Skeletal muscle tissue (tissue), 4 donors: ENCODE data around the gene NOA1. TPM values are rescaled to one million over a fixed set of nuclear protein-coding genes. Genes with fewer than 3 reads are reported as not detected.

ENCODE experiments used
- H3K27ac ChIP-seq: one replicate; pipeline ENCODE4 v1.7.0; 2013; ENCODE audit warnings: mild to moderate bottlenecking, low read depth, low read length, inconsistent platforms
- H3K27me3 ChIP-seq, 3 donors: one replicate each; pipeline ENCODE4 v1.7.0; 2013; ENCODE audit warnings: low read length in 3 of 3; ENCODE audit not compliant: control insufficient read depth in 3 of 3, insufficient read depth in 3 of 3
- H3K36me3 ChIP-seq, 3 donors: one replicate each; pipeline ENCODE4 v1.7.0; 2013; ENCODE audit warnings: low read length in 3 of 3; ENCODE audit not compliant: control insufficient read depth in 3 of 3, insufficient read depth in 3 of 3
- H3K4me1 ChIP-seq, 3 donors: one replicate each; pipeline ENCODE4 v1.7.0; 2013; ENCODE audit warnings: low read length in 3 of 3, mild to moderate bottlenecking in 3 of 3; ENCODE audit not compliant: control insufficient read depth in 3 of 3, insufficient read depth in 3 of 3
- H3K4me3 ChIP-seq, 3 donors: one replicate each; pipeline ENCODE4 v1.7.0; 2013; ENCODE audit warnings: low read length in 3 of 3
- H3K9ac ChIP-seq, 3 donors: one replicate each; pipeline ENCODE4 v1.7.0; 2013; ENCODE audit warnings: low read length in 3 of 3, mild to moderate bottlenecking in 3 of 3, moderate library complexity in 2 of 3, low read depth in 1 of 3
- H3K9me3 ChIP-seq, 3 donors: one replicate each; pipeline ENCODE4 v1.7.0; 2013; ENCODE audit warnings: low read length in 3 of 3; ENCODE audit not compliant: control insufficient read depth in 3 of 3
- total RNA-seq: library from RNA; depleted of rRNA; stranded (reverse); fragments of >200 nt; gene quantifications from one replicate; pipeline ENCODE4 v1.2.3, GENCODE V29; 2014
- donor health status: Osteomylitis.

Gene NOA1
- total RNA-seq, 1 donor from 2014 or later, result 12.0 TPM

DNA sequence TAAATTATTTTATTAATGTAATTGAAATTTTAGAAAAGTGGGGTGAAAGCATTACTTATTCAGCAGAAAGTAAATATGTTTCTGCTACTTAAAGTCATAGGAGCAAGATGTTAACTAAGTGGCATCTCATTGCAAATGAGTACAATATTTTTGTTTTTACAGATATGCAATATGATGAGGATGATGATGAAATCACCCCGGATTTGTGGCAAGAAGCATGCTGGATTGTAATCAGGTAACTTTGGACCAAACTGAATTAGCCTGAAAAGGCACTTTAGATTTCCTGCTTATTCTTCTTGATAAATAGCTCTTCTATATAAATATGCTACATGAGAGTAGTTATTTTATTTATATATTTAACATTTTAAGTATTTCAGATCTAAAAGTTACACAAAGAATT, 8.8 kb upstream of the NOA1 start:
- H3K4me3 ChIP-seq, result no peak overlapping the region
- peaks cover under 1 to 5% (median 4%) of the 10 kb centered on the region in 3 donors for H3K4me1 ChIP-seq
- H3K36me3 ChIP-seq, result peaks cover 13 to 27% (median 26%) of the 10 kb centered on the region in 3 donors
- H3K9ac ChIP-seq, result no peak overlapping the region
- no peaks in the 10 kb centered on the region for H3K9me3 ChIP-seq
- H3K27me3 ChIP-seq, result no peaks in the 10 kb centered on the region
- H3K27ac ChIP-seq, result no peak overlapping the region

DNA sequence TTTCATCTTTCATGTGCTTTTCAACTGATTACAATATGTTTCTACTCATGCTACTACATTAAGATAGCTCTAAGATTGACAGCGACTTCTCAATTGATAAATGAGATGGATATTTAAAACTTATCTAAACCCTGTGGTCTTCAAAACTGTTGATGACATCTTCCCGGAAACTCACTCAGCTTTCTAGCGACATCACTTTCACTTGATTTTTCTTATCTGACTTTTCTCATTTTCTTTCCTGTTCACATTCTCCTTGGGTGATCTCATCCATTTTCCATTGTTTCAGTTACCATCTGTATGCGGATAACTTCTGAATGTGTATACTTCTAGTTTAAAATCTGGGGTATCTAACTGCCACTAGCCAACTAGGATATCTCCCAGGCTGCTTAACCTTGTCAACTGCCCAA, 4.4 kb upstream of the NOA1 start:
- Histone ChIP-seq H3K27ac (no peak overlapping the region), H3K4me1 (peaks cover 12 to 19% (median 15%) of the 10 kb centered on the region in 3 donors), H3K9ac (no peak overlapping the region)

DNA sequence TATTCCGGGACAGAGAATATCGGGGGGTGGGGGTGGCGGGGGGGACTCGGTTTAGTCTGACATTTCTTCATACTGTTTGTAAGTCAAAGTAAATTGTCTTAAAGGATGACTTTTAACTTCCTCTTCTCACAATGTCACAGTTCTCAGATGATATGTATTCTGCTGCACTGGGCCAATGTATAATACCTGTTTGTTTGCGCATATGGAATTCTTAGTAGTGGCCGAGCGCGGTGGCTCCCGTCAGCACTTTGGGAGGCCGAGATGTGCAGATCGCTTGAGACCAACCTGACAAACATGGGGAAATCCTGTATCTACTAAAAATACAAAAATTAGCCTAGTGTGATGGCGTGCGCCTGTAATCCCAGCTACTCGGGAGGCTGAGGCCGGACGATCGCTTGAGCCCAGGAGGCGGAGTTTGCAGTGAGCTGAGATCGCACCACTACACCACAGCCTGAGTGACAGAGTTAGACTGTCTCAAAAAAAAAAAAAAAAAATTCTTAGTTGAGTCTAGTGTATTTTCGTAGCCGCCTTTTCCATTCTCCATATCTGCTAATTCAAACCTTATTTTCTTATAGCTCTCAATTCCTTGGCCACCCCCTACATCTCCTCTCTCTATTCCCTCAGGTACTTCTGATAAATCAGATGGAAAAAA, 2.1 kb upstream of the NOA1 start:
- Histone ChIP-seq H3K9ac (peak overlapping the region; percentile 92 to 98 (median 94)), H3K27ac (peak overlapping the region; percentile 84), H3K27me3 (no peaks in the 10 kb centered on the region), H3K36me3 (peaks cover 0 to 6% (median 0%) of the 10 kb centered on the region in 3 donors), H3K4me3 (peak overlapping the region; percentile 97 to 99 (median 98)), H3K9me3 (no peaks in the 10 kb centered on the region), H3K4me1 (peaks cover 24 to 32% (median 30%) of the 10 kb centered on the region in 3 donors)

More for the DNA sequence above, 4.4 kb upstream of the NOA1 start:
- Histone ChIP-seq H3K36me3 (peaks cover 2 to 4% (median 3%) of the 10 kb centered on the region in 3 donors), H3K9me3 (no peaks in the 10 kb centered on the region), H3K27me3 (no peaks in the 10 kb centered on the region), H3K4me3 (no peak overlapping the region)

DNA sequence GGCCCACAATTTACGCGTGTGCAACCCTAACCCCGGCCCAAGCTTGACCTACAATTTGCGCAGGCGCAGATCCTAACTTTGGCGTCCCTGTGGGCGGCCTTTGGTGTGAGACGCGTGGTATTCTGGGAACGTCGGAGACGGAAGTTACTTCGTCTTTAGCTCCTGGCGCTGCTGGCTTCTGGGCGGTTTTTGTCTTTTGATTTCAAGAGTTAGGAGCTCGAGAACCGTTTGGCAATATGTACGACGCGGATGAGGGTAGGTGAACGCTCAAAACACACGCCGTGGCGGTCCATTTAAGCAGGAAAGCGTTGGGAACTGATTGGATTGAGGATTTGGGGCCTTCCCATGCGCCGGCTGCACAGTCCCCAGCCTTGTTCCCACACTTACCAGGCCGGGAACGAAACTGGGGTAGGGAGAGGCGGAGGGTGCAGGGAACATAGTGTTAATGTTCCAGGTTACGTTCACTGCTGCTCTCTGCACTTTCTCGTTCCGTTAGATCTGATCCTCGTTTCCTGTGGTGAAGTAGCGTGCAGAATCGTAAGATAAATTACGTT, 1.4 kb upstream of the NOA1 start, which contains the start of gene POLR2B:
POLR2B (plus strand) TSS at position 147 of the 554 bp plus-strand sequence; CDS start at position 237, 90 bp downstream.
- Histone ChIP-seq H3K27ac (peak within 1 kb of the TSS; percentile 84), H3K9me3 (no peaks in the 10 kb centered on the region), H3K36me3 (peaks cover under 1 to 6% (median 1%) of the 10 kb centered on the region in 3 donors), H3K9ac (peak within 1 kb of the TSS; percentile 92 to 98 (median 94)), H3K4me1 (peaks cover 24 to 32% (median 30%) of the 10 kb centered on the region in 3 donors), H3K27me3 (no peaks in the 10 kb centered on the region), H3K4me3 (peak within 1 kb of the TSS; percentile 97 to 99 (median 98))

DNA sequence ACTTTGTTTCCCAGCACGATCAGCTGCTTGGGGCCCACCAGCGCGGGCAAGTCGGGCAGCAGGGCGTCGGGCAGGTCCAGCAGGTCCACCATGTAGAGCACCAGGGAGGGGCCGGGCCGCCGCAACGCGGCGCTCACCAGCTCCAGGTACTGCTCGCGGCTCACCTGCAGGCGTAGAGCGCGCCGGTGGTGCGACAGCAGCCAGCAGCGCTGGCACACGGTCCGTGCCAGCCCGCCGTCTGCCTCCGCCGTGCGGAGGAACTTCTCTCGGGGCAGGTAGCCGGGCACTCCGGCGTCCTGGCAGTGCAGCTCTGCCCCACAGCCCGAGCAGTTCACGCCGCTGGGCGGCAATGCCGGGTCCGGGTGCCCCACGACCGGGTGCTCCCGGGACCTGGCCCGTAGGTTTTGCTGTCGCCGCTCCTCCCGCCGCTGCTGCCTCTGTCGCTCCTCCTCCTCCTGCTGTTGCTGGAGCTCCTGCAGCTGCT, 527 bp downstream of the NOA1 start:
- Histone ChIP-seq H3K27me3 (no peaks in the 10 kb centered on the region), H3K9me3 (peaks cover 0 to 4% (median 2%) of the 10 kb centered on the region in 3 donors), H3K36me3 (peaks cover 17 to 21% (median 18%) of the 10 kb centered on the region in 3 donors), H3K27ac (peak overlapping the region; percentile 84), H3K9ac (peak overlapping the region; percentile 85 to 95 (median 89)), H3K4me3 (peak overlapping the region; percentile 97 to 99 (median 98)), H3K4me1 (peaks cover 24 to 32% (median 28%) of the 10 kb centered on the region in 3 donors)

DNA sequence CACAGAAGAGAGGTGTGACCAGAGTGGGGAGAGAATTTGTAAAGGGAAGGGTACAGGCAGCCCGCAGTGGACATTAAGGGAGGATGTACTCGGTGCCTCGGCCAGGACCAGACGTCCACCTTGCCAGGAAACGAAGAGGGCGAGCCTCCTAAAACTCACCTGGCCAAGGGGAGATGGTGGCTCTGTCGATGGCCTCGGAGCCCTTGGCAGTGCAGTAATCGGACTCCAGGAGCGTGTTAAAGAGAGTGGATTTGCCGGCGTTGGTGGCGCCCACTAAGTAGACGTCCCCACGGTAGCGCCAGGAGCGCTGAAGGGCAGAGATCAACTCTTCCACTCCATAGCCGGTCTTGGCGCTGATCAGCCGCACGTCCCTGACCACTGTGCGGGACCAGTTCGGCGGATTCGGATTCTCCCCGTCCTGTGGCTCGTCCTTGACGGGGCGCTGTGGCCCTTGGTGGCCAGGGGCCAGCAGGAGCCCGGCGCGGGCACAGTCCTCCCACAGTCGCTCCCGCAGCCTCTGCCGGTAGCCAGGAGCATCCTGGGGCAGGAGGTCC, 1.0 kb downstream of the NOA1 start:
- peak overlapping the region; percentile 97 to 99 (median 98) for H3K4me3 ChIP-seq
- peak overlapping the region; percentile 85 to 95 (median 89) for H3K9ac ChIP-seq
- H3K27ac ChIP-seq, result peak overlapping the region; percentile 84
- peaks cover 17 to 24% (median 18%) of the 10 kb centered on the region in 3 donors for H3K36me3 ChIP-seq
- peaks cover 24 to 28% (median 26%) of the 10 kb centered on the region in 3 donors for H3K4me1 ChIP-seq
- no peaks in the 10 kb centered on the region for H3K27me3 ChIP-seq
- peaks cover 0 to 4% (median 2%) of the 10 kb centered on the region in 3 donors for H3K9me3 ChIP-seq

DNA sequence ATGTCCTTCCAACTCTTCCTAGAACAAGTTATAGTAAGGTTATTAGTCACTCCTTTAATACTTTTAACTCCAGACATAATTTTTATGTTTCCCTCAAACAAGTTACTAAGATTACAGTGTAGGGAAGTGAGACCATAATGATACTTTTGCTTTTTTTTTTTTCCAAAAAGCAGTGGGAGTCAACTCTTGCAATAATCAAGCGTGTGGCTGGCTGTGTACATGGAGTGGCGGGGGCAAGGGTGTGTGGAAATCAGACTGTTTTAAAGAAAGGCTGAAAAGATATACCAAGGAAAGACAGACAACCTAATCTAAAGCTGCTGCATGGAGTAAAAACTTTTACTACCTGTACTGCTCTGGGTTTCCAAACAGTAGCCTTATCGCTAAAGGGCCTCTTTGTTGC, 4.1 kb downstream of the NOA1 start:
- H3K36me3 ChIP-seq, result peaks cover 18 to 32% (median 31%) of the 10 kb centered on the region in 3 donors

DNA sequence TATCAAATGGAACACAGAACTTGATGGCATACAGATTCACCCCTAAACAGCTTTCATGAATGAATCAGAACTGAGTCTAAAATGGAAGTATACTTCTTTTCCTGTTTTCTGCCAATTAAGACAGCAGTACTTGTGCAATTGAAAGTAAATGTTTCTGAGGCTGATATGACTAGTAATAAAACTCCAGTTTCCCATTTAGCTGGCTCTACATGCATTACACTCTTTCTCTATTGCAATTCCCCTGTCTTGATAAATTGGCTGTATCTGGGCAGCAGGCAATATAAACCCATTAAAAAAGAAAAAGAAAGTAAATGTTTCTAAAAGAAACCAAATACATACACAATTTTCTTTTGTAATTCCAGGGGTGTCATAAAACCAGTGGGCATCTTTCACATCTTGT, 4.6 kb downstream of the NOA1 start:
- peaks cover 13 to 16% (median 13%) of the 10 kb centered on the region in 3 donors for H3K4me1 ChIP-seq
- H3K4me3 ChIP-seq, result no peak overlapping the region
- peaks cover 18 to 35% (median 32%) of the 10 kb centered on the region in 3 donors for H3K36me3 ChIP-seq
- H3K9ac ChIP-seq, result no peak overlapping the region
- H3K9me3 ChIP-seq, result peaks cover 0 to 4% (median 2%) of the 10 kb centered on the region in 3 donors
- no peak overlapping the region for H3K27ac ChIP-seq
- H3K27me3 ChIP-seq, result no peaks in the 10 kb centered on the region

More for the DNA sequence above, 4.1 kb downstream of the NOA1 start:
- H3K27me3 ChIP-seq, result no peaks in the 10 kb centered on the region
- H3K27ac ChIP-seq, result no peak overlapping the region
- peaks cover 13 to 16% (median 13%) of the 10 kb centered on the region in 3 donors for H3K4me1 ChIP-seq
- no peak overlapping the region for H3K4me3 ChIP-seq
- peaks cover 0 to 4% (median 2%) of the 10 kb centered on the region in 3 donors for H3K9me3 ChIP-seq
- no peak overlapping the region for H3K9ac ChIP-seq

DNA sequence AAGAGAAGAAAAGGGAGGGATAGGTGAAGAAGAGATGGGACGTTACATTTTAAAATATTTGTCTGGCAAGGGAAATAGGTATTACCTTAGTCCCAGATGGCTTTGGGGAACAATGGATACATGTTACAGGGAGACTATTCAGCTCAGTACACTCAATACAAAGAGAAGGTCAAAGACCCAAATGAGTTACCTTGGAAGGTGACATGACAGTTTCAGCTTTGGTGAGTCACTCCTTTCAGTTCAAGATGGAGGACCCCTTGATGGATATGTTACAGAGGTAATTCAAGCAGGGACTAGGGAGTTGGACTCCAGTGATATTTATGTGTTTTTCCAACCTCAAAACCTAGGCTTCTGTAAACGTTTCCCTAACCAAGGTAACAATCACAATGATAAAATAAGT, 5.0 kb downstream of the NOA1 start:
- Histone ChIP-seq H3K4me1 (peaks cover 13 to 16% (median 13%) of the 10 kb centered on the region in 3 donors), H3K27me3 (no peaks in the 10 kb centered on the region), H3K36me3 (peaks cover 18 to 39% (median 35%) of the 10 kb centered on the region in 3 donors), H3K9ac (no peak overlapping the region), H3K4me3 (no peak overlapping the region), H3K27ac (no peak overlapping the region), H3K9me3 (peaks cover 0 to 4% (median 2%) of the 10 kb centered on the region in 3 donors)
